Epithelial cell of esophagus (primary cell): ENCODE results near the gene HSPB1.

ENCODE experiments used
- DNase-seq: peaks from one replicate; pipeline ENCODE4 v3.0.0; 2010; ENCODE audit warnings: low read depth
- H3K4me3 ChIP-seq: 2 replicates; pipeline ENCODE4 v1.5.1; 2011; ENCODE audit warnings: mild to moderate bottlenecking, low read length, control low read depth
- TF ChIP-seq, protein P1 (sequence below): IDR thresholded peaks from 2 replicates; pipeline ENCODE4 v1.5.1; 2011; ENCODE audit warnings: low read depth, mild to moderate bottlenecking, low read length, control low read depth, inconsistent platforms; ENCODE audit not compliant: insufficient read depth; ENCODE audit errors: missing control alignments

The HSPB1 gene

DNA sequence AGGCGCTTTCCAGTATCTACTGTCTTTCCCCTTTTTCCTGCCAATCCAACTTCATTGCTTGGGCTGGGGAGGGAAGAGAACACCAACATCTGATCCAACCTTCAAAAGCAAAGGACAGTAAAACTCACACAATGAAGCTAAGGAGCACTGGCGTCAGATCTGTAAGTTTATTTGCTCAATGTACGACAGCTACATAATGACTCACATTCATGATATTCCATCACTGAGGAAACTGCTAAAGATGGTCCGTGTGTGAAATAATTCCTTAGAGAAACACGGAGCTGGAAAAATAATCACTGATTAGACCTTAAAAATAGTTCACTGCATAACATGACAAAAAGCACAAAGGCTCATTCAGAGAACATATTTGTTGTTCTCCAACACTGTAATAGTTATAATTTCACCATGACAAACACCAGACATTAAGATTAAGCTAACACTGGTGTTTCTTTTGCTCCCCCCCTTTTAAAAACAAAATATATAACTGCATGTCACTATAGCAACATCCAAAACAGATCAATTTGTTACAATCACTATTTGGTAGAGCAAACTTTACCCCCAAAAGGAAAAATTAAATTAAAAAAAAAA lies 24.3 kb downstream of the HSPB1 start:
- no peak overlapping the region for H3K4me3 ChIP-seq
- TF ChIP-seq, protein P1, sequence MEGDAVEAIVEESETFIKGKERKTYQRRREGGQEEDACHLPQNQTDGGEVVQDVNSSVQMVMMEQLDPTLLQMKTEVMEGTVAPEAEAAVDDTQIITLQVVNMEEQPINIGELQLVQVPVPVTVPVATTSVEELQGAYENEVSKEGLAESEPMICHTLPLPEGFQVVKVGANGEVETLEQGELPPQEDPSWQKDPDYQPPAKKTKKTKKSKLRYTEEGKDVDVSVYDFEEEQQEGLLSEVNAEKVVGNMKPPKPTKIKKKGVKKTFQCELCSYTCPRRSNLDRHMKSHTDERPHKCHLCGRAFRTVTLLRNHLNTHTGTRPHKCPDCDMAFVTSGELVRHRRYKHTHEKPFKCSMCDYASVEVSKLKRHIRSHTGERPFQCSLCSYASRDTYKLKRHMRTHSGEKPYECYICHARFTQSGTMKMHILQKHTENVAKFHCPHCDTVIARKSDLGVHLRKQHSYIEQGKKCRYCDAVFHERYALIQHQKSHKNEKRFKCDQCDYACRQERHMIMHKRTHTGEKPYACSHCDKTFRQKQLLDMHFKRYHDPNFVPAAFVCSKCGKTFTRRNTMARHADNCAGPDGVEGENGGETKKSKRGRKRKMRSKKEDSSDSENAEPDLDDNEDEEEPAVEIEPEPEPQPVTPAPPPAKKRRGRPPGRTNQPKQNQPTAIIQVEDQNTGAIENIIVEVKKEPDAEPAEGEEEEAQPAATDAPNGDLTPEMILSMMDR, result no peak
- DNase-seq, result no peak

DNA sequence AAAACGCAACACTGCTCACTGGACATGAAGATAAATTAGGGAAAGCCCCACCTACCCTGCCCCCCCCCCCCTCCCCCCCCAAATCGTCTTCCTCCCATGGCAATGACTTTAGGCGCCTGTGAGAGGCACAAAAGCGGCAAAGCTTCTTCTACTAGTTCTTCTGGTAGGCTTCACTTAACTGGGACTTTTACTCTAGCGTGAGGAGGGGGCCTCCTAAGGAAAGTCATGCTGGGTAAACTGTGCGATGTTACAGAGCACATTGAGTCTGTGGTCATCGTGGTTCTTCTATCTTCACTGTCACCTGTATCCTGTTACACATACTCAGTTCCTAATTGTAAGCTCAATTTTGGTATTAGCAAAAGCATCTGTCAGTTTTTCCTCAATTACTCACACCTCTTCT lies 25.1 kb downstream of the HSPB1 start:
- TF ChIP-seq, protein P1, result no peak
- no peak for DNase-seq

DNA sequence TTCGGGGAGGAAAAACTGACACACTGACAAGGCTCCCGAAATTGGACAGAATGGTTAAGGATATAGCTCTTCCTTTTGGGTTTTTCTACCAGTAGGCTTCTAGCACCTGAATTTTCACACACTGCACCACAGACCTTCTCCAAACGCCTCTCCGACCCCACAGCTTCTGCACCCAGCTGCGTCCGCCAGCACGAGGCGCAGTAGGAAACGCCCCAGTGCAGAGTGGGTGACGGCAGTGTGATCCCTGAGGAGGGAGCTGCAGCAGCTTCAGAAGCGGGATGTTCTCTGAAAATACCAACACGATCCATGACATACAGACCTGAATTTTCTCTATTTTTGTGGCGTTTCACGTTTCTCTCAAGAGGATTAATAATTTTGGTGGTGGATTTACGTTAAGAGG lies 25.9 kb downstream of the HSPB1 start:
- DNase-seq, result no peak
- no peak overlapping the region for H3K4me3 ChIP-seq
- TF ChIP-seq, protein P1, result no peak

More for the DNA sequence above, 25.1 kb downstream of the HSPB1 start:
- no peak overlapping the region for H3K4me3 ChIP-seq

DNA sequence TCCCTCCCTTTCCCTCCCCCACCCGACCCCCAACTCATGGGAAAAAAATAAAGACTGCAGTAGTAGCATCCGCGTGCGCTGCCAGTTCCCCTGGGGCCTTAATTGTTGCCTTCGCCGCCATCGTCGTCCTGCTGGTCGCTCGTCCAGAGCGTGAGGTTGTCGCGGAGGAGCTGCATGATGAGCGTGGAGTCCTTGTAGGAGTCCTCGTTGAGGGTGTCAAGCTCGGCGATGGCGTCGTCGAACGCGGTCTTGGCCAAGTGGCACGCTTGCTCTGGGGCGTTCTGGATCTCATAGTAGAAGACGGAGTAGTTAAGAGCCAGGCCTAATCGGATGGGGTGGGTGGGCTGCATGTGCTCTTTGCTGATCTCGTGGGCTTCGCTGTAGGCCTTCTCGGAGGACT lies 27.0 kb downstream of the HSPB1 start:
- H3K4me3 ChIP-seq, result no peak overlapping the region
- no peak for DNase-seq
- TF ChIP-seq, protein P1, result no peak

DNA sequence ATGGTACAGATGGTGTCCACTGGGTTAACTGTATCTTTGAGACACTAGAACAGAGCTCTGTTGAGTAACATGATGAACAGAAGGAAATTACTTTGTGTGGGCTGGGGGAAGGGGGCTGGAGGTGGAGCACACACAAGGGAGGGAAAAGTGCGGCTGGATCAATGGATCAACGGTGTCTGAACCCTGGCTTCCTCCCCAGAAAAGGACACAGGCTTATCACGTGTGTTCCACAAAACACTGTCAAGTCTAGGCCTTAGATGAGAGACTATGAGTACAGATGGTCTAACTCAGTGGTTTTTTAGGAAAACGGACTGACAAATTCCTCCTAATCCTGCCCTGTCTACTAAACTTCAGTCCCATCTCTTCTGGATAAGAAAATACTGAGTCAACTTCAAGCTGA lies 27.8 kb downstream of the HSPB1 start:
- no peak for DNase-seq
- H3K4me3 ChIP-seq, result no peak overlapping the region
- TF ChIP-seq, protein P1, result no peak

DNA sequence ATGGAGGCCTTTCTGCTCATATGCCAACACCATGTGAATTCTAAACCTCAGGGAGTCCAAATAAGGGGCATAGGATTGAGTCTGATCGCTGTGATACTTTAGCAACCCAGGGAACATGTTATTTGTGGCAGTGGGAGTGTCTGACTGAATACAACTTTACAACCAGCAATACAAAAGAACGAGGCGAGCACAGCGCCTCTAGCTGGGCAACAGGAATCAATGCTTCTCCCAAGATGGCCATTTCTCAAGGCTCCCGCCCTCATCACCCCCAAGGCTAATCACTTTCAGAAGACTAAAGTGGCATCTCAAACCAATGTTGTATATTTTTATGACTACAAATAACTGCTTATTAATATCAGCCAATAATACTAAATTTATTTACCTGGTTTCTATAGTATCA lies 28.2 kb downstream of the HSPB1 start:
- no peak overlapping the region for H3K4me3 ChIP-seq
- TF ChIP-seq, protein P1, result no peak
- no peak for DNase-seq

DNA sequence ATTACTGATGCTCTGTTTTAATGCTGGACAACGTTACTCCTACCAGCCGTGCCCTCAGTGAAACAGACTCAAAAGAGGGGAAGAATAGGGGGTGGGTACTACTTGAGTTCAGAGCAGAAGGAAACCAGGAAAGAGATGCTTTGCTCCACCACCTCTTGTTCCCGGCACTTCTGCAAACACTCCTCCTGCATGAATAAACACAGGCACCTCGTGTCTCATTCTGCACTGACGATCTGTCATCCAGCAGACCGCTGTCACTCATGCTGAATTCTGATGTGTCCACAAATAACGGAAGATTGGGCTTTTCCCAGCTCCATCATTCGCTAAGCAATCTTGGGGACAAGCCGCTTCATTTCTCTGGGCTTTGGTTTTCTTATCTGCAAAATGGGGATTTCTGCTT lies 29.6 kb downstream of the HSPB1 start:
- H3K4me3 ChIP-seq, result no peak overlapping the region
- DNase-seq, result no peak
- TF ChIP-seq, protein P1, result no peak
